HTR-8/SVneo (cell line): Measurements from ENCODE around the gene ACAN.

ENCODE experiments used
- DNase-seq: peaks from one replicate; pipeline ENCODE4 v3.0.0; 2011; ENCODE audit warnings: low spot score, mixed read lengths; ENCODE audit not compliant: insufficient read length
- FAIRE-seq: peaks from 2 replicates; lab custom pipeline; 2011; peaks lifted over from hg19 to GRCh38; lab: Jason Lieb, UNC

ACAN gene

GRCh38 chr15:88800026-88800425, 3.2 kb upstream of the ACAN start:
- no peak for FAIRE-seq
- DNase-seq, result no peak

- FAIRE-seq (no peak), DNase-seq (no peak)
Observed at GRCh38 chr15:88800738-88801137, 2.5 kb upstream of the ACAN start.

DNA sequence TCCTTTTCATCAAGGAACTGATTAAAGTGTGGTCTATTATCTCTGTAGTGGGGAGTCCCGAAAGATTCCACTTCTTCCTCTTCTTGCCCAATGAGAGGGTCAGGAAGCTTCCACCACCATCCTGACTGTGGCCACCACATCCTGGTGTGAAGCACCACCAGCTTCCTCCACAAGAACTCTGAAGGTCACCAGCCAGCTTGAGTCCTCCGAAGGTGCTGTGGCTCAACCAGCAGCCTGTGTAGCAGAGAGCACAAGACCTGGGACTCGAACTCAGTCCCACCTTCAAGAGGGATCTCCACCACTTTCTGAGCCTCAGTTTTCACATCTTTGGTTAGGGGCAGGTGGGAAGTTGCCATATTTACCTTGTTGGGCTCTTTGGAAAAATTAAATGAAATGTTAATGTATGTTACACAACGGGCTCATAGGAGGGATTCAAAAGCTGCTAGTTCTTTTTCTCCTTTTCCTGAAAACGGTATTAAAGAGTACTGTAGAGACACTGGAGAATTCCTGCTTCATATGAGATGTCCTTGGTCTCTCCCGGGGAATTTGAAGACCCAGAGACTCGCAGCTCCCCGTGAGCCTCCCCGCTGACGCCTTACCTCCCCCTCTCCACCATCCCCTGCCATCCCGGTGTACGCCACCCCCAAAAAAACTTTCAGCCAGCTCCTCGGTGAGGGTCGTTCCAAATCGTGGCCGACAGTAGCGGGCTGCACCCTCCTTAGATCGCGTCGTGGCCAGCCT, 816 bp upstream of the ACAN start:
- no peak for FAIRE-seq

DNA sequence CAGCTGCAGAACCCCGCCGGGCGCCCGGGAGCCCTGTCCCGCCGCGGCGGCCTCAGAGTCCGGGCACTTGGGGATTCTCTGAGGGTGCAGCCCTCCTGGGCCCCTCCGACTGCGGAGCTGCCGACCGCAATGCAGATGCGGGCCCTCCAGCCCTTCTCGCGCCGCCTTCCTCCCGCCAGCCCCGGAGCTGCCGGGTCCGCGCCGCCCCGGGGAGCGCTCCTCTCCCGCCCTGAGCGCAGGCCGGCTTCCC, 320 bp upstream of the ACAN start:
- DNase-seq (no peak), FAIRE-seq (no peak)

More for the DNA sequence above, 816 bp upstream of the ACAN start:
- DNase-seq, result no peak

DNA sequence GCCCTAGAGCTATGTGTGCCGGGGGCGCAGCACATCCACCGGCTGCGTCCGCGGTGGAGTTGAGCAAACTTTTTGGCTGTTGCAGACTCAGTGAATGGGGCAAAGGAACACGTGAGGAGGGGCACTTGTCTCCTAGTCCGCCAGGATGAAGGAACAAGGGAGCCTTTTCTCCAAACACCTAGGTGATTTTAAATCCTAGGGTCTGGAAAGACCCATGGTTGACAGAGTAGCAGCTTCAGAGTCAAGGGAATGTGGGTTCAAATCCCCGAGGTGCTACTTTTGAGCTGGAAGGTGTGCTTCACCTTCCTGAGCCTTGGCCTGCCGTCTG, 648 bp downstream of the ACAN start:
- DNase-seq, result no peak
- FAIRE-seq, result no peak

DNA sequence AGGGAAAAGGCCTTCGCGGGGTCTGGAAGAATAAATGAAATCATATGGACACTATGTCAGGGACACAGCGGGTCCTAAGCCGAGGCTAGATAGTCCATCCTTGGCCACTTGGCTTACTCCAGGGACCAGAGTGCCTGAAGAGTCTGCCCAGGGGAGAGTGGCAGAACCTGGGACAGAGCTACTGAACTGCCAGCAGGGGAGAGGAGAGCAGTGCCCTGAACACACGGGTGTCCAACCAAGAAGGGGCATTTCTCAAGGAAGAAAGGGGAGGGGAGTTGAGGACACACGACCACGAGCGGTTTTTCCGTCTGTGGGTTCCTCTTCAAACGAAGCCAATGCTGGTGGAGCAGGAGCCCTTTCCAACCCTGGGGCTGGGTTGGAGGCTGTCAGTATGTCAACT, 1.0 kb downstream of the ACAN start:
- FAIRE-seq (no peak), DNase-seq (no peak)

DNA sequence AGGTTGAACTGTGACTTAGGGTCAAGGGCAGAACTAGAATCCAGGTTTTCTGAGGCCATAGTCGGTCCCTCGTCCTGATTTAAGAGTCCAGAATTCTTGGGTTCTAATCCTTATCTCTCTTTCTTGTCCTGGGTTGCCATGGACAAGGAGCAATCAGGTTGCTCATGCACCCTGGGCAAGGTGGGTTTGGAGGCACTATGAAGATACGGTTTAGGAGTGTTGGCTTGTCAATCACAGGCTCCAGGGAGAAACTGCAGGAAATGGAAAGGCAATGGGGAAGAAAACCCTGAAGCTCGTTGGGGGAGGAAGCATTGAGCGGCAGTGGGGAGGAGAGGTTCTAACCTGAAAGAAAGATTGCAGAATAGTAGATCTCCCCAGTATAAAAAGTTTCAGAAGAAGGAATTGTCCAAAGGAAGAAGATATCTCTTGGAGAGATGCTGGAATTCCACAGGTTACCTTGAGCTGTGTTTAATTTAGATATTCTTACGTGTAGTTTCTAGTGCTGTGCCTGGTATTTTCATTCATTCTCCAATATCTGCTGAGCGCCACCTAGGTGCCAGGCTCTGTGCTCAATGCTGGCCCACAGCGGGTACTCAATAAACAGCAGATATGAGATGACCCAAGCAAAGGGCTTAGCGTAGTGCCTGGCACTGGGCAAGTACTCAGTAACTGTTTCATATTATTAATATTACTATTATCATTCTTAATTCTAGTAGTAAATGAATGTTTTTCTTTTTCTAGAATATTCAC, 2.0 kb downstream of the ACAN start:
- FAIRE-seq (no peak), DNase-seq (no peak)

GRCh38 chr15:88810446-88810845, 7.2 kb downstream of the ACAN start:
- DNase-seq (peak; percentile 56), FAIRE-seq (no peak)

DNA sequence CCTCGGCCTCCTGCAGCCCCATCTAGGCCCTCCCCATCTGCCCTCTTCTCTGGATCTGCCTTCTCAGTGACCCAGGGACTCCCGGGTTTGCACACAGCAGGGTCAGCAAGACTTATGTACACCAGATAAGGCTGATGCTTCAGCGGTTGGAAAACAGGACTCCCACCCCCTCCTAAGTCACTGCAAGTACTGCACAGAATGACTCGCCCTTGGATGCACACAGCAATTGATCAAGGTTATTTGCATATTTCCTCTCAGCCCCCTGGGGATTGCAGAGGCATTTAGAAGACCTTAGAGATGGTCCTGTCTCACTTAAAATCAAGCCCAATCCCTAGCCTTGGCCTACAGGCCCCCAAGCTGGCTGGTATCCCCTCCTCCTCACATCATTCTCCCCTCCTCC, 8.9 kb downstream of the ACAN start:
- FAIRE-seq (no peak), DNase-seq (no peak)

DNA sequence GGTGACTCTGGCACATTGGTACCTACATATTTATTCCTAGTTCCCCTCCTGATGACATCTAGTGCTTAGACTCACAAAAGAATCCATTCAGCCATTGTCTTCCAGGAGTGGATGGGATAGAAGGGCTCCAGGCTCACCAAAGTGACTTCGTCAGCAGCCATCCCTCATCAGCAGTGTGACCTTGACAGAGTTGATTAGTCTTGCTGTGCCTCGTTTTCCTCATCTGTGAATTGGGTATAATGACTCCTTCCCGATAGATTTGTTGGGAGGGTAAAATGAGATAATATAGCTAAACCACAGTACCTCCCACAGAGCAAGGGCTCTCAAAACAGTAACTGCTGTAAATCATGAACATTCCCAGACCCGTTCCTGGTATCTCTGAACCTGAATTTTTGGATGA, 10.7 kb downstream of the ACAN start:
- FAIRE-seq, result no peak
- DNase-seq, result no peak

DNA sequence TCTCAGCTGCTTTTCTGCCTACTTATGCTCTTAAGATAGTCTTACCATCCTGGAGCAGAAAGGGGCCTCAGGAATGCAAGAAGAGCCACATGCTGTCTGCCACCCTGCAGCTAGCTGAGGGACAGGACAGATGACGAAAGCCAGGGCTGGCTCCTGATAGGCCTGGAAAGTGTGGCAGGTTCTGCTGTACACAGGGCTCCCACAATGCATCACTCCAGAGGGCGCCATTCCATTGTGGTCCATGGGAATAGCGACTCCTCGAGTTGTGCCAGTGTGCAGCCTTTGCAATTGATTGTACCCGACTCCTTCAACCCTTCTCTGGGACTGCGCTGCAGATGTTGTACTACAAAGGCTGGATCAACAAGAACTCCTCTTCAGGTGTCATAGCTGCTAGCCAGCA, 11.2 kb downstream of the ACAN start:
- no peak for FAIRE-seq
- no peak for DNase-seq

GRCh38 chr15:88818920-88819319, 15.7 kb downstream of the ACAN start:
- FAIRE-seq (no peak), DNase-seq (no peak)

- DNase-seq (no peak), FAIRE-seq (no peak)
Observed at GRCh38 chr15:88821993-88822392, 18.8 kb downstream of the ACAN start.

- FAIRE-seq, result no peak
Observed at GRCh38 chr15:88828791-88829190, 25.6 kb downstream of the ACAN start.

DNA sequence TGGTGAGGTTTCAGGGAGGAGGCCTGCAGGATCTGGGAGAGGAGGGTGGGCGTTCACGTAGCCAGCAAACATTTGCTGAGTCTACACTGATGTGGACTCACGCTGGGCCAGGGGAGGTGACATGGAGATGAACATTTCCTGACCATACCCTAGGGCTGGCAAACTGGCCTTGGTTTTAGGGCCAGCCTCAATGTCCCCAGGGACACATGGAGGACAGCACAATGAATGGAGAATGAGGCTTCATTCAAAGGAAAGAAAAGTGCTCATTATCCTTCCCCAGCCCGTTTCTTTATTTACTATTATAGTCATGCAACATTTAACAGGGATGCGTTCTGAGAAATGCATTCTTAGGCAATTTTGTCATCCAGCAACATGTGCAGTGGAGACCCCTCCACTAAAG, 26.8 kb downstream of the ACAN start:
- DNase-seq (no peak), FAIRE-seq (no peak)

More at GRCh38 chr15:88828791-88829190, 25.6 kb downstream of the ACAN start:
- no peak for DNase-seq

DNA sequence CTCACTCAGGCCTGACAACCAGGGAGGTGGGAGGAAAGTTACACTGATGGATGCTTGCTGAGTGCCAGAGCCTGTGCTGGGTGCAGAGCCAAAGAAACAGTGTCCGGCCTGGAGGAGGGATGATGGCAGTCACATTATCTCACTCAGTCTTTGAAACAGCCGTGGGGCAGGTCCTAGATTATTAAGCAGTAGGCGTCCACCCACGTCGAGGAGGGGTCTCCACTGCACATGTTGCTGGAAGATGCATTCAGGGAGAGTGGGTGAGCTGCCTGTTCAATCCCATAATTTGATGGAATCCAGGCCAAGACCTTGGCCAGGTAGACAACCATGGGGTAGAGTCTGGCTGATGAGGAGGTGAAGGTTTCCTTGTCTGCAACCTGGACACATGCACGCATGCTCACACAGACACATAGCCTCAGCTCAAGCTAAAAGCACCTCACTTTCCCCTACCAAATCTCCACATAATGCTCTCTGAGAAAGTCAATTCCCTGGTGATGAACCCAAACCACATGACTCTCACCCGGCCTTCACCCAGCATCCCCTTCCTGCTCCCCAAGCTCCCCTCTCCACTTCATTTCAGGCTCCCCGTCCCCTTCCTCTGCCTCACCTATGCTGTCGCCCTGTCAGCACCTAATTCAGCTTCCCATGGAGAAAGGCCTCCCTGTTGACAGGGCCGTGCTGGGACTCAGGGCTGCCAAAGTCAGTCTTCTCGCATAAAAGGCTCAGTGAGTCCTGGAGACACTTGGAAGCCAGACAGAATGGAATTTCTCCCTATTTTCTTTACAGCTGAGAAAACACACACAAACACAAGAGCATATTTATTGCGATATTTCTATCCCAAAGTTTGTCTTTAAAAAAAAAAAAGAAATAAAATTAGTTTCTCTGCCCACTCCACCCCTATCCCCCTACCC, 29.8 kb downstream of the ACAN start:
- DNase-seq (no peak), FAIRE-seq (no peak)

DNA sequence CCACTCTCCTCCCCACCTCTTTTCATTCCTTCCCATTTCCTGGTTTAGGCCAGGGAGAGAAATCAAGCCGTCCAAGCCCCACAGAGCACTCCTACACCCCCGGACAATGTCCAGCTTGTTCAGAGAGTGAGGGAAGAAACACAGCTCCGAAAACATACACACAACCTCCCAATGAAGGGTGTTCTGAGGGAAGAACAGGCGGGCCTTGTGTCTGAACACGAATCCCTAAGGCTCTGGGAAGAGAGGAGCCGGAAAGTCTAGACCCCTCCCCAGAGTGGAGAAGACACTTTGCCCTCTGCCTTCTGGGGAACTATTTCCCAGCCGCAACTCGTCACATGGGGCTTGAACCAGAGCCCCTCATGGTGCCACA, 30.5 kb downstream of the ACAN start:
- no peak for FAIRE-seq
- DNase-seq, result no peak

- FAIRE-seq (no peak), DNase-seq (peak; percentile 63)
Observed at GRCh38 chr15:88834211-88834812, 31.1 kb downstream of the ACAN start.

DNA sequence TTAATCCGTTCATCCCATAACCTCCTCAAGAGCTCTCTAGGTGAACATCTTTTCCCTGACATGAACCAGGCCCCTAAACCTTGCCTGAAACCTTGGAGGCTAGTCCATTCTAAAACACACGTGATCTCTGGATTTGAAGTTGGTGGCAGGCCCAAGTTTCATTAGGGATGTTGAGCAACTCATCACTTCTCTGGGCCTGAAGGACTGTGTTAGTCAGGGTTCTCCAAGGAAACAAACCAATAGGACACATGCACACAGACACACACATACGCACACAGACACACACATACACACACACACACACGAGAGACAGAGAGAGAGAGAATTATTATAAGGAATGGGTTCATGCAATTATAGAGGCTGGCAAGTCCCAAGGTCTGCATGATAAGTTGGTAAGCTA, 31.9 kb downstream of the ACAN start:
- FAIRE-seq, result no peak
- DNase-seq, result no peak

GRCh38 chr15:88835646-88836045, 32.4 kb downstream of the ACAN start:
- FAIRE-seq (no peak), DNase-seq (no peak)

DNA sequence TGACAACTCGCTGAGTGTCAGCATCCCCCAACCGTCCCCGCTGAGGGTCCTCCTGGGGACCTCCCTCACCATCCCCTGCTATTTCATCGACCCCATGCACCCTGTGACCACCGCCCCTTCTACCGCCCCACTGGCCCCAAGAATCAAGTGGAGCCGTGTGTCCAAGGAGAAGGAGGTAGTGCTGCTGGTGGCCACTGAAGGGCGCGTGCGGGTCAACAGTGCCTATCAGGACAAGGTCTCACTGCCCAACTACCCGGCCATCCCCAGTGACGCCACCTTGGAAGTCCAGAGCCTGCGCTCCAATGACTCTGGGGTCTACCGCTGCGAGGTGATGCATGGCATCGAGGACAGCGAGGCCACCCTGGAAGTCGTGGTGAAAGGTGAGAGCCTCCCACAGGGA, 35.4 kb downstream of the ACAN start:
- DNase-seq, result no peak
- no peak for FAIRE-seq
